Panc1 (cell line): Measurements from ENCODE around the gene ZRANB3. TPM values are rescaled to one million over a fixed set of nuclear protein-coding genes. Genes with fewer than 3 reads are reported as not detected.

Experiments
- ATAC-seq: fragments of 200-7000 bp; cut with Tn5 transposase; 2 replicates; pipeline ENCODE4 v1.9.1; 2020; ENCODE audit warnings: mild to moderate bottlenecking, moderate library complexity
- BruUV-seq: library from RNA; stranded (reverse); fragments of 400-500 nt; replicated peaks from 2 replicates; lab custom pipeline; 2021; lab: Mats Ljungman, UMichigan
- CTCF ChIA-PET: fragments of 300-600 bp; sonication (Branson Sonifier 250); formaldehyde crosslinking; loops from one replicate; lab custom pipeline; 2022; ENCODE audit warnings: antibody characterized with exemption; lab: Charles Lee
- POLR2A ChIA-PET: fragments of 300-600 bp; sonication (Branson Sonifier 250); formaldehyde crosslinking; loops from one replicate; lab custom pipeline; 2022; ENCODE audit warnings: antibody characterized with exemption; lab: Charles Lee
- DNase-seq: peaks from one replicate; pipeline ENCODE4 v3.0.0-alpha.2; 2010; ENCODE audit warnings: low read depth, low spot score
- H3K27ac ChIP-seq: 2 replicates; pipeline ENCODE4 v1.5.1; 2011; ENCODE audit warnings: mild to moderate bottlenecking, low read length, inconsistent platforms
- H3K27me3 ChIP-seq: fragments of 200-500 bp; sonication (Bioruptor generic); 2 replicates; pipeline ENCODE4 v1.6.0; 2014; ENCODE audit warnings: low read length, inconsistent platforms; ENCODE audit not compliant: control insufficient read depth, insufficient read depth
- H3K36me3 ChIP-seq: fragments of 200-500 bp; sonication (Bioruptor generic); 2 replicates; pipeline ENCODE4 v1.5.1; 2014; ENCODE audit warnings: inconsistent platforms, mild to moderate bottlenecking, low read length, moderate library complexity; ENCODE audit not compliant: control insufficient read depth, insufficient read depth
- H3K4me1 ChIP-seq: 2 replicates; pipeline ENCODE4 v1.5.1; 2011; ENCODE audit warnings: inconsistent platforms, mild to moderate bottlenecking, low read length, moderate library complexity; ENCODE audit not compliant: control insufficient read depth, insufficient read depth
- H3K4me3 ChIP-seq, 2 experiments: 2 replicates each; pipeline ENCODE4 v1.5.1; 2011 to 2012; ENCODE audit warnings: low read depth in 2 of 2, low read length in 2 of 2, mild to moderate bottlenecking in 2 of 2, inconsistent platforms in 1 of 2, moderate library complexity in 1 of 2
- H3K9me3 ChIP-seq: fragments of 200-500 bp; sonication (Bioruptor generic); 2 replicates; pipeline ENCODE4 v1.5.1; 2014; ENCODE audit warnings: low read depth, mild to moderate bottlenecking, inconsistent platforms, low read length, moderate library complexity; ENCODE audit not compliant: control insufficient read depth, insufficient read depth
- POLR2AphosphoS5 ChIP-seq: IDR thresholded peaks from 2 replicates; pipeline ENCODE4 v1.6.1; 2012; ENCODE audit warnings: mild to moderate bottlenecking, low read depth, low read length, moderate library complexity
- SIN3A ChIP-seq: IDR thresholded peaks from 2 replicates; pipeline ENCODE4 v1.6.1; 2012; ENCODE audit warnings: low read depth, mild to moderate bottlenecking, low read length, moderate library complexity, borderline replicate concordance; ENCODE audit not compliant: insufficient read depth
- TCF7L2 ChIP-seq: IDR thresholded peaks from 2 replicates; pipeline ENCODE4 v1.6.1; 2011; ENCODE audit warnings: mild to moderate bottlenecking, low read depth, low read length, inconsistent platforms
- in situ Hi-C: cut with HindIII; loops from 2 replicates; pipeline ENCODE4 v1.10.0; 2016; ENCODE audit warnings: low sequenced_read_pairs, low pct_unique_long_range_greater_than_20kb
- intact Hi-C: fragments of 100-400 bp; cut with micrococcal nuclease; formaldehyde crosslinking; loops from one replicate; pipeline ENCODE4 v1.10.0; 2022; ENCODE audit not compliant: unreplicated experiment
- total RNA-seq: library from RNA; stranded (reverse); gene quantifications from one replicate; pipeline ENCODE4 v1.2.1, GENCODE V29; 2021; ENCODE audit not compliant: unreplicated experiment
- TF ChIP-seq, protein P1 (sequence below), 2 experiments: IDR thresholded peaks; 2 replicates each; pipeline ENCODE4 v1.6.1; 2011 to 2012; ENCODE audit warnings: low read depth in 2 of 2, control low read depth in 1 of 2, low read length in 1 of 2, mild to moderate bottlenecking in 1 of 2, moderate library complexity in 1 of 2; ENCODE audit not compliant: insufficient read depth in 1 of 2
- TF ChIP-seq, protein P2 (sequence below): fragments of 450-650 bp; IDR thresholded peaks from 2 replicates; pipeline ENCODE4 v1.5.1; 2017; ENCODE audit warnings: mild to moderate bottlenecking

Gene ZRANB3
- total RNA-seq, 1 experiment from 2014 or later: 11.7 TPM

- TF ChIP-seq, protein P1, sequence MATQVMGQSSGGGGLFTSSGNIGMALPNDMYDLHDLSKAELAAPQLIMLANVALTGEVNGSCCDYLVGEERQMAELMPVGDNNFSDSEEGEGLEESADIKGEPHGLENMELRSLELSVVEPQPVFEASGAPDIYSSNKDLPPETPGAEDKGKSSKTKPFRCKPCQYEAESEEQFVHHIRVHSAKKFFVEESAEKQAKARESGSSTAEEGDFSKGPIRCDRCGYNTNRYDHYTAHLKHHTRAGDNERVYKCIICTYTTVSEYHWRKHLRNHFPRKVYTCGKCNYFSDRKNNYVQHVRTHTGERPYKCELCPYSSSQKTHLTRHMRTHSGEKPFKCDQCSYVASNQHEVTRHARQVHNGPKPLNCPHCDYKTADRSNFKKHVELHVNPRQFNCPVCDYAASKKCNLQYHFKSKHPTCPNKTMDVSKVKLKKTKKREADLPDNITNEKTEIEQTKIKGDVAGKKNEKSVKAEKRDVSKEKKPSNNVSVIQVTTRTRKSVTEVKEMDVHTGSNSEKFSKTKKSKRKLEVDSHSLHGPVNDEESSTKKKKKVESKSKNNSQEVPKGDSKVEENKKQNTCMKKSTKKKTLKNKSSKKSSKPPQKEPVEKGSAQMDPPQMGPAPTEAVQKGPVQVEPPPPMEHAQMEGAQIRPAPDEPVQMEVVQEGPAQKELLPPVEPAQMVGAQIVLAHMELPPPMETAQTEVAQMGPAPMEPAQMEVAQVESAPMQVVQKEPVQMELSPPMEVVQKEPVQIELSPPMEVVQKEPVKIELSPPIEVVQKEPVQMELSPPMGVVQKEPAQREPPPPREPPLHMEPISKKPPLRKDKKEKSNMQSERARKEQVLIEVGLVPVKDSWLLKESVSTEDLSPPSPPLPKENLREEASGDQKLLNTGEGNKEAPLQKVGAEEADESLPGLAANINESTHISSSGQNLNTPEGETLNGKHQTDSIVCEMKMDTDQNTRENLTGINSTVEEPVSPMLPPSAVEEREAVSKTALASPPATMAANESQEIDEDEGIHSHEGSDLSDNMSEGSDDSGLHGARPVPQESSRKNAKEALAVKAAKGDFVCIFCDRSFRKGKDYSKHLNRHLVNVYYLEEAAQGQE (IDR thresholded peaks at IDR 0.05; ENCODE audit: insufficient read depth in 1 of 2, low read depth in 2 of 2, low read length in 1 of 2): no peak
- CTCF ChIA-PET: no interaction called here
- ATAC-seq (no peak), DNase-seq (no peak)
- Histone ChIP-seq H3K27ac (no peak overlapping the region), H3K27me3 (no peaks in the 10 kb centered on the region), H3K36me3 (peaks cover 2% of the 10 kb centered on the region), H3K9me3 (peaks cover 6% of the 10 kb centered on the region; the same call in 1 of the 2 replicates), H3K4me3 (no peak overlapping the region), H3K4me1 (no peaks in the 10 kb centered on the region)
- intact Hi-C loops: no loop called here
- BruUV-seq: no TSS peak
- POLR2A ChIA-PET: no interaction called here
- in situ Hi-C loops: no loop called here
Measured at GRCh38 chr2:135140606-135141005, 390.4 kb downstream of the ZRANB3 start.

DNA sequence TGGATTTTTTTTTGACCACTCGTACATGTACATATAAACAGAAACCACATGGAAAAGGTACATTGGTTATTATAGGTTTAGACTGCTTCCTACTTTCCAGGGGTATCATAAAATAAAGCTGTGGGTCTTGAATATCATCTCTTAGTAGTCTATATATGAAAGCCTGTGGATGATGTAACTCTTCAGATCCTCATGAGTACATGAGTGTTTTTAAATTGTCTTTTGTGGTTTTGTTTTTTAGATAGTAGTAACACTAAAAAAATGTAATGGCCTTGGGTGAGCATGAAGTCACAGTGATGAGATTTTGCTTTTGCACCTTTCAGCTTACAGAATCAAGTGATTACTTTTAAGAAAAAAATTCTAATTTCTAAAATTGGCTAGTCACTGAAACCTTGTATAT, 398.7 kb downstream of the ZRANB3 start:
- in situ Hi-C loops (no loop called here), intact Hi-C loops (no loop called here)
- peaks cover 41% of the 10 kb centered on the region for H3K36me3 ChIP-seq
- CTCF ChIA-PET: no interaction called here
- DNase-seq: no peak
- H3K27ac ChIP-seq: no peak overlapping the region
- H3K27me3 ChIP-seq: no peaks in the 10 kb centered on the region
- no peaks in the 10 kb centered on the region for H3K9me3 ChIP-seq
- H3K4me3 ChIP-seq: no peak overlapping the region
- BruUV-seq: no TSS peak
- POLR2A ChIA-PET: no interaction called here
- TF ChIP-seq SIN3A (no peak), POLR2AphosphoS5 (no peak), TCF7L2 (no peak)
- TF ChIP-seq, protein P1 (IDR thresholded peaks at IDR 0.05; ENCODE audit: insufficient read depth in 1 of 2, low read depth in 2 of 2, low read length in 1 of 2): no peak
- TF ChIP-seq, protein P2, sequence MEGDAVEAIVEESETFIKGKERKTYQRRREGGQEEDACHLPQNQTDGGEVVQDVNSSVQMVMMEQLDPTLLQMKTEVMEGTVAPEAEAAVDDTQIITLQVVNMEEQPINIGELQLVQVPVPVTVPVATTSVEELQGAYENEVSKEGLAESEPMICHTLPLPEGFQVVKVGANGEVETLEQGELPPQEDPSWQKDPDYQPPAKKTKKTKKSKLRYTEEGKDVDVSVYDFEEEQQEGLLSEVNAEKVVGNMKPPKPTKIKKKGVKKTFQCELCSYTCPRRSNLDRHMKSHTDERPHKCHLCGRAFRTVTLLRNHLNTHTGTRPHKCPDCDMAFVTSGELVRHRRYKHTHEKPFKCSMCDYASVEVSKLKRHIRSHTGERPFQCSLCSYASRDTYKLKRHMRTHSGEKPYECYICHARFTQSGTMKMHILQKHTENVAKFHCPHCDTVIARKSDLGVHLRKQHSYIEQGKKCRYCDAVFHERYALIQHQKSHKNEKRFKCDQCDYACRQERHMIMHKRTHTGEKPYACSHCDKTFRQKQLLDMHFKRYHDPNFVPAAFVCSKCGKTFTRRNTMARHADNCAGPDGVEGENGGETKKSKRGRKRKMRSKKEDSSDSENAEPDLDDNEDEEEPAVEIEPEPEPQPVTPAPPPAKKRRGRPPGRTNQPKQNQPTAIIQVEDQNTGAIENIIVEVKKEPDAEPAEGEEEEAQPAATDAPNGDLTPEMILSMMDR: no peak
- H3K4me1 ChIP-seq: no peaks in the 10 kb centered on the region
- no peak for ATAC-seq
